ENCODE measurements around the gene BHLHE41.

The BHLHE41 gene

DNA sequence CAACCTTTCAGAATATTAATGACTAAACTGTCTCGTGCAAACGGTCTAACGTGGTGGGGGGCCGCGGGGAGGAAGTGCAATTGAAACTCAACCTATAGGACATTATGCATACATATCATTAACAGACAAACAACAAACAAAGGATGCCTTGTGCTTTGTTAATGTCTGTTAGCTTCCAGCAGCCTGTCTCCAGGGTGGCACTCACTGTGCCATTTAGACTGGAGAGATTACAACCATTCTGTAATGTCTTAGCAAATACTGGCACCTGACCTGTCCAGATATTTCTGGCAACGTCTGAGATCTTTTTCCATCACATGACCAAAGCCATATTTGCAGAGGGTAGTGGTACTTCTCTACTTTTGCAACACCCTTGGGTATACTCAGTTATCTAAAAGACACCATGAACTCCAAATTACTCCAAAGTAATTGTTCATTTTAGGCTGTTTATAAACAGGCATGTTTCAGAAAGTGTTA lies 11.6 kb downstream of the BHLHE41 start:
- no peak for DNase-seq

DNA sequence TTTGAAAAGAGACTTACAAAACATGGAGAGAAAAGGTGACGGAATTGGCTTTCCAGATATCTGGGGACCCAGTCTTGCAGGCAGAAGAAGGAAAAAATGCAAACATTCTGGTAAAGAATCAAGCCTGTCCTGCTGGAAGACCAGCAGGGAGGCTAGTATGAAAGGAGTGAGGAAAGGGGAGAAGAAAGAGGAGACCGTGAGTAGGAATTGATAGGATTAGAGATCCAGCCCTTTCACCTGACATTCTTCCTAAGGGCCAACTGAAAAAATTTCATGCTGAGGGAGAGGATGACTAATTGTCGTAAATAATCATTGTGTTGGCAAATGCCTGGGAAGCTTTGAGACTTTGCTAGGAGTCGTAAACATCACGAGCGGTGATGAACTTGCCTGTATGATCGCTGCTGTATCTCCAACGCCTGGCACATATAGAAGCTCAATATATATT lies 12.1 kb downstream of the BHLHE41 start:
- no peak for DNase-seq

DNA sequence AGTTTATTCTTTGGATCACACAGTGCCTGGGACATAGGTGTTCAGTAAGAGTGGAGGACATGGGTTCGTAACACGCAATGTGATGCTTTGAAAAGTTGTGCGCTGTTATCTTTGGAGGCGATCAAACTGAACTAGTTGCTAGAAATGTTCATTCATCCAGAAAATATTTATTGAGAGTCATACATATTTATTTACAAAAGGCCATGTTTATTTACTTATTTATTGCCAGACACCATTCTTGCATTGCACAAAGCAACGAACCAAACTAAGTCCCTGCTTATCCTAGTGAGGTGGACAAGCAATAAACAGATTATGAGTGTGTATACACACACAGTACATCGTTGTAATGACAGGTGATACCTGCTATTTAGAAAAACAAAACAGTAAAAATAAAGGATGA lies 12.6 kb downstream of the BHLHE41 start:
- no peak for DNase-seq

DNA sequence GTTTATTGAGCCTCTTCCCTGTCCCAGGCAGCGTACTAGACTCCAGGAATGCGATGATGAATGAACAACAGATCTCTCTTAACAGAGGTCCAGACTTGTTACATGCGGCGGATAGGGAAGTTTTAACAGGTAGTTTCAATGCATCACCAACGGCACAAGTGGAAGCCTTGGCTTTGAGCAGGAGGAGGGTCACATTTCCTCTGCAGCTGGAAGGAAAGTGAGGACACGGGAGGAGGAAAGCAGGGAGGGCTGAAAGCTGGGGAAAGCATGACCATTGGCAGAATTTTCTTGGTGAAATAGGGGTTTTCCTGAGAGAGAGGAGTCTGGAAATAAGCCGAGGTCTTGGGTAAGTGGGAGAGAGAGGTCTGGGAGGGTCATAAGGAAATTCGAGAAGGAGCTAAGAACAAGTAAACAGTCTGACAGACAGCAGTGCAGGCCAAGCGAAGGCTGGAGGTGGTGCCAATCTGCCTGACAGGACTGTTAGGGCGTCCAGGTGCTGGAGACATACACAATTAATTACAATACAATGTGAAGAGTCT lies 15.4 kb downstream of the BHLHE41 start:
- no peak for DNase-seq

DNA sequence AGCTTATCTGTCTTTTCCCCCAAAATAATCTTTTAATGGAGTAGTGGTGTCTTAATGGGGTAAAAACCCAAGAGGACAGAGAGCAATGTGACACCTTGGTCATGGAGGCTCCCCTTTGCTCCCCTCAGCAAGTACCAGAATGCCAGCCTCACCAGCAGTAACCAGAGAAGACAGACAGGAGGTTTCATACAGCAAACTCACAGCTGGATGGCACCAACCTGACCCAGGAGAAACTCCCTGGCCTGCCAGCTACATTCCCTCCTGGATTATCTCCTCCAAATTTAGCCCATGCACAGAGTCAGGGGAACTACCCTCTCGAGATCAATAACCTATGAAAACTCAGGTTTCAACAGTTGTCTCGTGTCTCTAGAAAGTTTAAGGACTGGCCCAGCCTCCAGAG lies 15.9 kb downstream of the BHLHE41 start:
- DNase-seq: no peak

DNA sequence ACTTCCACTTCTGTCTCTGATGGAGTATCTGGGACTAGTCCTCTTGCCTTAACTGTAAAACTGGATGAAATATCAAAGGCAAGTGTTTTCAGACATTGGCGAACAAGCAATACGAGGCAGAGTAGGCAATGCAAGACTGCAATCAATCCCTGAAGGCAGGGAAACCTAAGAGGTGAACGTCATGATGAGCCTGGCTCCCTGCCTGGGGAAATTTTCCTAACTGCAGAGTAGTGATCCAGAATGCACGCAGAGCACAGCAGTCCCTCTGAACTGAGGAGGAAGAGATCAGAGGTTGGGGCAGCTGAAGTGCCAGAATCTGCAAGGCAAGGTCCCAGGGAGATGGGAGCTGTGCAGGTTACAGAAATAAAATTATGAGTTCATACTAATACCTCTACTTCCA lies 18.5 kb downstream of the BHLHE41 start:
- no peak for DNase-seq

DNA sequence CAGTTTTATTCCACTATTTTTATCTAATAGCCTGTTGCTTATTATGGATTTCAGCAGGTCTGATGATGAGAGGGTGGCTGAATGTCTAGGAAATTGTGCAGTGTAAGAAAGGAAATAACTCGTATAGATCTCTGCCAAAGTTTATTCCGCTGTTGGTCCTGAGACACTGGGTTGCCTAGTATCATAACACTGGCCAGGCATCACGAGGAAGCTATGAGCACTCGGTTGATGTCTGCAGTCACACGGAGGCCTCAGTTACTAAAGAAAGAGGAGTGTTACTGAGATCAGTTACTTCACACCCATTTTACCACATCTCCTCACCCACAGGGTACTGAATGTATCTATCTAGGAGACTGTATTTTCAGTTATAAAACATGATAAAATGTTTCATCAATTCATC lies 21.9 kb downstream of the BHLHE41 start:
- DNase-seq: no peak

DNA sequence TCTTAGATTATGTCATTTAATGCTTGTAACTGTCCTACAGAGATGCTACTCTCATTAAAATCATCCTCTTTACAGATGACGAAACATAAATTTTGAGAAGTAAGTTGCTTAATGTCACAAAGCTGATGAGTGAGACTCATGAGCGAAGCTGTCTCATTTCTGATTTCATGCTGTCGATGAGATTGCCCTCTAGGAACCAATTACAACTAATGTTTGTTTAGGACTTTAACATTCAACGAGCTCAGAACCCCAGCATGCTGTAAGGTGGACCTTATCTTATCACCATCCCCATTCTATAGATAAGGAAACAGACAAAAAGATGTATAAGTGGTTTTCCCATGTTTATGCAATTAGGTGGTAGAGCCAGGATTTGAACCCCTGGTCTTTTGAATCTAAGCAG lies 23.1 kb downstream of the BHLHE41 start:
- DNase-seq: no peak

DNA sequence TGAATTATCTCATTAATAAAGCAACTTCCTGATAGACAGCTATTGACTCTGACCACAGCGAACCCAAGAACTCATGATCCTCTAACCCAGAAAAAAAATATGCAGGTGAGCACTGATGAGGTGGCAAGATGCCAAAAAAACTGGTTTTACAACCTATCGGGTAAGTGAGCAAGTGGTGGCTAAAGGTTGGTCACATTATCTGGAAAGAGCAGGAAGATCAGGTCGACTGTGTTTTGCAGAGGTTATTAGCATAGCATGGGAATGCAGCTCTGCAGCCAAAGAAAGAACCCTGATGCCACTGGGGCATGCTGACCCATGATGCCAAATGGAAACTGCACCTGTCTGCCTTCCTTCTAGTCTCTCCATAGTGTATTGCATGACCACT lies 23.5 kb downstream of the BHLHE41 start:
- DNase-seq: no peak

DNA sequence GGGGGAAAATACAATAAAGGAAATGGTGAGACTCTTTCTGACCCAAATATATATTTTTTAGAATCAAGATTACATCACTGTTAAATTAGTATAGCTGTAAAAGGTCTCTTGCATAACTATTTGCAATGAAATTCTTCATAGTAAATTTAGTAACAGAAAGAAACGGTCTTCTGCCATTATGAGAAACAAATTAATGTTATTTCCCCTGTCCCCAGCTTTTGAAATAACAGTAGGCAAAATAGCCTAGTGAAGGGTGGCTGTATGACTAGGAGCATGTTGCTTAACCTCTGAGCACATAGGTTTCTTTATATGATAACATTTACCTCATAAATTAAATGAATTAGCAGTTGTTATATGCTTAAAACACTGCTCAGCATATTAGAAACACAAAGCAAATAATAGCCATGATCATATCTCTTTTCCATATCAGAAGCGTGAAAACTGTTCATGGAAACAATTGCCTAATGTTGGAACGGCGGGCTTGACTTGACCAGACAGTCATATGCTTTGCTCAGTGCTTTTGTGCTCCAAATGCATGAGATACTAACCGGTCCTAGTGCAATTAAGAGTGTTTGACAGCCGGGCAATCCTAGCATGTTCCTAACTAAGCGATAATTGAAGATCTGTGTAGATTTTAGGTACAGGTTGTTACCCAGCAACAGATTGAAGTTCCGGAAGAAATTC lies 24.0 kb downstream of the BHLHE41 start:
- DNase-seq: no peak

DNA sequence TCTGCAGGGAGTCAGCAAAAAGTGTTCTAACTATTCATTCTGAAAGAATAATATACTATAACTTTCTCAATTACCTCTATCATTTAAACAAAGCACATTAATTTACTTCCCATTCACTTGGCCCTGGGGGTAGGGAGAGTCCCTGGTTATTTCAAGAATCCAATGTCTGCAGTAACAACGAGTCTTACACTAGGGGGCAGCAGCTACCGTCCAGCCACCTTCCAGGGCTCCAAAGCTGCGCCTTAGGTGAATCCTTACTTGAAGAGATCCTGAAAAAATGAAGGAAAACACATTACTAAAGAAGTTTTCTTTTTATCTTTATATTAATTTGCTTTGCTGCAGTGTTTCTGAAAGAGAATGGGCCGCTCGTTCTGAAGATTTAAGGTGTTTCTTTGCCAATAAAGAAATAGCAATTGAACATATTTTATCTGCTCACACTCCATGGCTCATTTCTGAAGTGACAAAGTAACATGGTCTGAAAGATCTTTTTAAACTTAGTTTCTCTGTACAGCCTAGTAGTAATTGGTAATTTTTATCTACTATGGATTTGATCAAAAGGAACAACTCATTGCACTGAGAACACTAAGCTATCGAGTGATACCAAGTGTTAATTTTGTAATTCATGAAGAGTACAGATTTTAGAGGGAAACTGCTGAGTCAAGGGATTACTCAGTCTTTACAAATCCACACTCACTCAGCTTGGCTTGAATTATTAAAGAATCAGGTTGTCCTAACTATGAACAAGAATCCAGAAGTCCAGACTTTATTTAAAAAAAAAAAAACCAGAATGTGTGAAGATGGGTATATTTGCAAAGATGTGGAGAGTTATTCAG lies 27.6 kb downstream of the BHLHE41 start:
- no peak for DNase-seq

DNA sequence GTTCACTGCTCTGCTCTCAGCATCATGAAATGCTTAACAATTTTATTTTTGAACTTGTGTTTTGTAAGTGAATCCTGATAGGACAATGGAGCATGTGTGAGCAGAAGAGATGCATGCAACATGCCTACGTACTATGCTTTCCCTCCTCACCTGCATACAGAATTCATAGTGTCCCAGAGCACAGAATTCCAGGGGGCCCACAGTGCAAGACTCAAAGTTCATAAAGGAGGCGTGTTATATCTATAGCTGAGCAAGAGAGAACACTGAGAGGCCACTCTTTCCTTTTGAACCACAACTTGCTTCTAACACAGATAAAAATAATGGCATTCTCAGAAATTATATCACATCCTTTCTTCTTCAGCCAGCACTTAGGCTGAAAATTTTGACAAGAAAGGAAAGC lies 28.8 kb downstream of the BHLHE41 start:
- no peak for DNase-seq

DNA sequence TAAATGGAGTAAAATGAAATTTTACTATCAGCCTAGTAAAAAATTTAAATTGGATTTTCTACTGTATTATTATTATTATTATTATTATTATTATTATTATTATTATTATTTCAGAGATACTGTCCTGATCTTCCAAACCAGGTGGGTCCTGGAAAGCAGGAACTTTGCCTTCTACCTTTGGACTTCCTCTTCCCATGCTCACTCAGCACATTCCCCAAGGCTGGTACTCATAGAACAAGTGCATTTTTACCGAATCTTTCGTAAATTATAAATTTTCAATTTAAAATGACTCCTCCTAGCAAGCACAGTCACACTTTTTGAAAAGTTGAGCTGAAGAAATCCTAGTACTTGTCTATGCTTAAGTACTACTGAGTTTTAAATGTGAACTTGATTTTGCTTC lies 29.7 kb downstream of the BHLHE41 start:
- DNase-seq: no peak

DNA sequence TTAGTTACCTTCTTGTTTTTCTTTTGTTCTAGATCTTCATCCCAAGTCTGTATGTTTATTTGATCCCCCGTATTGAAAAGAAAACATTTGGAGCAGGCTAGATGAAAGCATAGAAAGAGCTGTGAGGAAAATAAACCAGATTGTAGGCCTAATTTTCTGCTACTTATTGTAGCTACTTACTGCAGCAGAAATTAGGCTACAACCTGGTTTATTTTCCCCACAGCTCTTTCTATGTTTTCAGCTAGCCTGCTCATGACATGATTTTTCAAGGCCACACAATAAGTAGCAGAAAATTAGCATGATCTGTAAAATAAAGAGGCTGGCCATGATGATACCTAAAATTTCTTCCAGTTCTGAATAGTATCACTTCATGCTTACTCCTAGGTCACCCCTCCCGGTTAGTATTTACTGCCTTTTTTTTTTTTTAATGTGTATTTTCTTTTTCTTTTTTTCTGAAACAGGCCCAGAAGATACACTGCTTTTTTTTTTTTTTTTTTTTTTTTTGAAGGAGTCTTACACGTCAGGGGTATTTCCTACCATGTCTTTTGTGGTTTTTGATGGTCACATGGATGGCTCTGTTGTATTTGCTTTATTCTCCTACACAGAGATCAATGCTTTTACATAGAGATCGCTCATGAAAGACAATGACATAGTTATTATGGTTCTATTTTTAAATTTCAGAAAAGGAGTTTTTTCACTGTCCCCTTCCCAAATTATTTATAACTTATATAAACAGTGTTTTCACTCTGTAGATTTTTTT lies 32.3 kb downstream of the BHLHE41 start:
- no peak for DNase-seq

DNA sequence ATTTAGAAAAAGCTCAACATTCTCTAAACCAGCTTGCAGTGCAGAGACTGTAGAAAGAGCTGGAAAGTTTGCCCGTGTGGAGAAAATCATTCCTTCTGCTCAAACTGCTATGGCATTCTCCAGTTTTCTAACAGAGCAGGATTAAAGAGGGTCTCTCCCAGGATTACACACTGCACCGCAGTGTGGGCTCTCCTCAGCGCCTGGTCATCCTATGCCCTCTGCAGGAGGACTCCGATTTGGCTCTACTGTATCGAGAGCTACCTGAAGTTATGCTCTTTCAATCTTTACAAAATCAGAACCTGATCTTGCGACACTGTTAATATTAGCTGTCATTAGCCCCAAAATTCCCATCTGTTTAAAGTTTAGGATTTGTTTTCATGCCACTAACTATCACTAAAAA lies 33.0 kb downstream of the BHLHE41 start:
- DNase-seq: no peak

DNA sequence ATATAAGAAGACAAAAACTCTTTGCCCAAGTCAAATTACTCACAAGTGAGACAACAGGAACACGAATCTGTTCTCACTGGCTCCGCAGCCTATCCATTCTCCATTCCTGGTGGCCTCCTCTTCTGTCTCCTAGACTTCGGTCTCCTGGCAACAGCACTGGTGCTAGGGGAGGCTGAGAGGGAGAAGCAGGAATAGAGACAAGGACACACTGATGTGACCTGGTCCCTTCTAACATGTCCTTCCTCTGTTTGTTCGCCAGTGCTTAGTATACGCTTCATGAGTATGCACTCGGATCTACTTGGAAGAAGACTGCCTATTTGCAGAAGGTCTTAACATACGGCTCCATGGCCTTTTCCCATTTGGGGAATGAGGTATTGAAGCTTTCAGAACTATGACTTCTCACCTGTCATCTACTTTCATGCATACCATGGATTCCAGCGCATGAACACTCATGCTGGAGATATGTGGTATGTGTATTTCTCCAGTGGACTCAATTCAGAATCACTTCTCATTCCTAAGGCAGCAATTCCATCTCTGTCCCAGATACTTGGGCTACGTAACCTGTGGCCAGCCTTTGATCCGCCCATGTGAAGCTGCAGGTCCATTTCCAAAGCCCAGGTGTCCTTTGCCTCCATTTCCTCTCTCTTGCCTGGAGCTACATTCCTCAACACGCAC lies 33.9 kb downstream of the BHLHE41 start:
- no peak for DNase-seq

DNA sequence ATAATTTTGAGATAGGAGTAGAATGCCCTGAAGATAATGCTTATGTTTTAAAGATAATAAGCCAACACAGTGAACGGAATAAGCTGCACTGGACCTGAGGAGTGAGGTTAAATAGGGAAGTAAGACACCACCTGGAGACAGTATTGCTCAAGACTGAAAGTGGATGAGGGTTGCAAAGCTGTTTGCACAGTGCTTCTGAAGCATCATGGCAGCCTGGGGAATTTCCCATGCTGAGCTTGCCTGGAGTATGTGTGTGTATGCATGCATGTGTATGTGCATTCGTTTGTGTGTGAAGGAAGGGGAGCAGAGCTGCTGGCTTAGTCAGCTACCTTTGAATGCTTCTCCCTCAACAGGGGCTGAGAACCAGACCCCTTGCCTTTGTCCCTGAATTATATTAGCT lies 35.8 kb downstream of the BHLHE41 start:
- no peak for DNase-seq

DNA sequence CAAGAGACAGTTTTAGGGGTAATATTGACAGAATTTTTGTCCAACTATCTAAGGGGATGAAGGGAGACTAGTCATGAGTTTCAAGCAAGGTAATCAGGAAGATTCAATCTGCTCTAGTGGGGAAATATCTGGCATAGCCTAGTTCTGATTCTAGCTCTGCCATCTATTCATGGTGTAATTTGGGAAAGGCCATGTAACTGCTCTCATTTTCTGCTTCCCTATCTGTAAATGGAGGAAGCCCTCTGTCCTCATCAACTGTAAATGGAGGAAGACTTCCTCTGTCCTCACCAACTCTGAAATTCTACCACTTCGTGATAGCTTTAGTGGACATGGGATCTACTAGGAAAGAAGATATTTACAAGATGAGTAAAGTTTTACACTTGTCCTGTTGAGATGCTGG lies 37.9 kb downstream of the BHLHE41 start:
- DNase-seq: no peak

DNA sequence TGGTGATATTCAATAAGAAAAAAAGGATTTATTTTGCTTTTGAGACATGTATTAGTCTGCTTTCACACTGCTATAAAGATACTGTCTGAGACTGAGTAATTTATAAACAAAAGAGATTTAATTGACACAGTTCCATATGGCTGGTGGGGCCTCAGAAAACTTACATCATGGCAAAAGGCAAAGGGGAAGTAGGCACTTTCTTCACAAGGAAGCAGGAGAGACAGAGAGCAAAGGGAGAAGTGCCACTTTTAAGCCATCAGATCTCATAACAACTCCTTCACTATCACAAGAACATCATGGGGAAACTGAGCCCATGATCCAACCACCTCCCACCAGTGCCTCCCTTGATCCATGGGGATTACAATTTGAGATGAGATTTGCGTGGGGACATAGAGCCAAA lies 43.9 kb downstream of the BHLHE41 start:
- DNase-seq: no peak

DNA sequence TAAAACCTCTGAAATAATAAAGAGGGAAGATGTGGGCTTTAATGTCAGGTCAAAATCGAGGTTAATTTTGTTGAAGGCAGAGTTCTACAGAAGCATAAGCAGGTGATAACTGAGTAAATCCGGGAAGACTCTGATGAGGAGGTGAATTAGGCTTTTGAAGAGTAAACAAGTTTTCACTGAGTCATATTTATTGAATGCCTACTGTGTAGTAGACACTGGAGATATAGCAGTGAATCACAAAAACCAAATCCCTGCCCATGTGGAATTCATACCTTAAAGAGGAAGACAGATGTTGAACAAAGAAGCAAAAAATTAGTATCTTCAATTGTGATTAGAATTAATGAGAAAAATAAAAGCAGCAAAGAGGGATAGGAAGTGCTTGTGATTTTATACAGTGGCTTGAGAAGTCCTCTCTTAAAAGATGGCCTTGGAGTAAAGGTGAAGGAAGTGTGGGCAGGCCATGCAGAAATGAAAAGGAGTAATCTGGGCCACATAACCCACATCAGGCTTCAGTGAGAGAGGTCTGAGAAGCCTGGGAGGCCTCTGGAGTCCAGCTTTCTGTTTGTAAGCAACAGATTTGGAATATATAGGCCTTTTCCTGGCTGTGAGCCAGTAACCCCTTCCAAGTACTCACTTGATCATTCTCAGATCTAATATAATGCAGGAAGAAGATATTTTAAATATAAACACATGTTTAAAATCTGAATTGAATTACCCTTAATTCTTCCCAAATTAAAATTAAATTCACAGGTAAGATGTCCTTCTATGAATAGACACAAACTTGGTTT lies 46.7 kb downstream of the BHLHE41 start:
- no peak for DNase-seq
